HG03571 (cell line): Measurements from ENCODE around the gene CYP27B1.

Experiments used
- ATAC-seq: cut with Tn5 transposase; IDR thresholded peaks from one replicate; pipeline ENCODE4 v1.9.1; 2021; ENCODE audit not compliant: unreplicated experiment

Gene CYP27B1

GRCh38 chr12:57767305-57767698 lies 424 bp upstream of the CYP27B1 start:
- no peak for ATAC-seq

- ATAC-seq = no peak
Measured at GRCh38 chr12:57765698-57766463, 997 bp downstream of the CYP27B1 start.

- no peak for ATAC-seq
Measured at GRCh38 chr12:57765003-57765697, 1.7 kb downstream of the CYP27B1 start.

- ATAC-seq = no peak
Measured at GRCh38 chr12:57764662-57765002, 2.2 kb downstream of the CYP27B1 start.

GRCh38 chr12:57763881-57764661 lies 2.8 kb downstream of the CYP27B1 start:
- ATAC-seq = no peak

GRCh38 chr12:57762463-57762862 lies 4.4 kb downstream of the CYP27B1 start:
- no peak for ATAC-seq

- no peak for ATAC-seq
Measured at GRCh38 chr12:57761391-57761998, 5.4 kb downstream of the CYP27B1 start.

- no peak for ATAC-seq
Measured at GRCh38 chr12:57760347-57760982, 6.4 kb downstream of the CYP27B1 start.

- no peak for ATAC-seq
Measured at GRCh38 chr12:57759360-57759980, 7.4 kb downstream of the CYP27B1 start.

- ATAC-seq = no peak
Measured at GRCh38 chr12:57758552-57759359, 8.1 kb downstream of the CYP27B1 start.

- ATAC-seq = no peak
Measured at GRCh38 chr12:57757771-57758170, 9.1 kb downstream of the CYP27B1 start.

GRCh38 chr12:57756406-57757341 lies 10.2 kb downstream of the CYP27B1 start:
- no peak for ATAC-seq

- ATAC-seq = no peak
Measured at GRCh38 chr12:57755454-57756372, 11.2 kb downstream of the CYP27B1 start.

GRCh38 chr12:57755194-57755453 lies 11.8 kb downstream of the CYP27B1 start:
- no peak for ATAC-seq

GRCh38 chr12:57754411-57755193 lies 12.3 kb downstream of the CYP27B1 start, which contains the start of gene MARCHF9:
TSS of gene MARCHF9 (plus strand) at chr12:57755103. CDS start at chr12:57755529, 426 bp downstream.
- peak; percentile 29 for ATAC-seq

GRCh38 chr12:57753756-57754337 lies 13.0 kb downstream of the CYP27B1 start:
- ATAC-seq = no peak

- no peak for ATAC-seq
Measured at GRCh38 chr12:57752668-57753000, 14.2 kb downstream of the CYP27B1 start.
